Transverse colon (tissue), 4 donors: ENCODE data around the gene GRB7. TPM values are rescaled to one million over a fixed set of nuclear protein-coding genes. Genes with fewer than 3 reads are reported as not detected.

ENCODE experiments used
- DNase-seq: peaks from one replicate; pipeline ENCODE4 v3.0.0-alpha.2; 2019
- H3K27ac ChIP-seq, 4 donors: fragments of 200-600 bp; sonication (generic); 2 replicates each; pipeline ENCODE4 v1.5.1; 2016 to 2018; ENCODE audit warnings: inconsistent platforms in 4 of 4
- H3K27me3 ChIP-seq: fragments of 200-600 bp; sonication (generic); 2 replicates; pipeline ENCODE4 v1.5.1; 2017; ENCODE audit warnings: inconsistent platforms
- H3K36me3 ChIP-seq, 4 donors: fragments of 200-600 bp; sonication (generic); 2 replicates each; pipeline ENCODE4 v1.5.1; 2017 to 2019; ENCODE audit warnings: inconsistent platforms in 4 of 4
- H3K4me1 ChIP-seq, 4 donors: fragments of 200-600 bp; sonication (generic); 2 replicates each; pipeline ENCODE4 v1.5.1; 2017 to 2020; ENCODE audit warnings: inconsistent platforms in 4 of 4
- H3K4me3 ChIP-seq, 4 donors: fragments of 200-600 bp; sonication (generic); 1 replicate in 1 of 4; 2 replicates in 3 of 4; pipeline versions ENCODE4 v1.5.1 to v1.6.1; 2017 to 2019; ENCODE audit warnings: inconsistent platforms in 4 of 4
- H3K9me3 ChIP-seq, 2 donors: fragments of 200-600 bp; sonication (generic); 2 replicates each; pipeline ENCODE4 v1.5.1; 2017 to 2019; ENCODE audit warnings: inconsistent platforms in 2 of 2
- CTCF ChIP-seq, 5 experiments: fragments of 200-600 bp in 3 of 5; fragments of 450-650 bp in 2 of 5; sonication (generic) in 3 of 5; IDR thresholded peaks; 1 replicate in 2 of 5; 2 replicates in 3 of 5; pipeline ENCODE4 v1.5.1; 2016 to 2017; ENCODE audit warnings: antibody characterized with exemption in 5 of 5, inconsistent platforms in 3 of 5, mild to moderate bottlenecking in 2 of 5, moderate library complexity in 1 of 5
- EP300 ChIP-seq: sonication (generic); formaldehyde crosslinking; IDR thresholded peaks from one replicate; pipeline ENCODE4 v1.6.1; 2017; ENCODE audit warnings: antibody characterized with exemption, low read depth
- POLR2A ChIP-seq: fragments of 450-650 bp; IDR thresholded peaks from one replicate; pipeline ENCODE4 v1.6.1; 2016; ENCODE audit warnings: antibody characterized with exemption, mild to moderate bottlenecking, moderate library complexity
- POLR2AphosphoS5 ChIP-seq, 3 donors: sonication (generic); formaldehyde crosslinking; IDR thresholded peaks; one replicate each; pipeline ENCODE4 v1.6.1; 2016; ENCODE audit warnings: antibody characterized with exemption in 3 of 3
- WGBS, 2 donors: methylation state at CpG; one replicate each; pipeline ENCODE4 v1.1.5; 2018; ENCODE audit warnings: low coverage in 1 of 2; 5-methylcytosine and 5-hydroxymethylcytosine counted together
- in situ Hi-C, 4 donors: fragments of 200-750 bp; cut with MboI; loops; one replicate each; pipeline versions ENCODE4 v1.15.0 to v1.15.1; 2017; ENCODE audit warnings: low sequenced_read_pairs in 3 of 4, low pct_ligation_motif_present in 1 of 4, low pct_unique_long_range_greater_than_20kb in 1 of 4
- intact Hi-C: fragments of 100-400 bp; cut with DNase I; formaldehyde crosslinking; loops from one replicate; pipeline ENCODE4 v1.15.1; 2023; ENCODE audit warnings: low total_unique reads
- total RNA-seq, 4 donors: library from RNA; depleted of rRNA; stranded (reverse); fragments of >200 nt; gene quantifications; one replicate each; pipeline ENCODE4 v1.1.0, GENCODE V29; 2016

The GRB7 gene
- total RNA-seq, 4 donors from 2014 or later, result 25.9 to 44.5 (median 32.3) TPM

GRCh38 chr17:39742126-39742855 lies 4.6 kb downstream of the GRB7 start:
- Histone ChIP-seq H3K9me3 (no peaks in the 10 kb centered on the region), H3K27ac (no peak overlapping the region), H3K4me3 (no peak overlapping the region), H3K27me3 (peaks cover 33% of the 10 kb centered on the region), H3K36me3 (peaks cover 0 to 3% (median 0%) of the 10 kb centered on the region in 4 donors), H3K4me1 (peaks cover 5 to 40% (median 24%) of the 10 kb centered on the region in 4 donors)
- DNase-seq, result no peak
- WGBS, 2 donors, result 74 to 100% methylated on average over 4 to 18 of the region's 18 CpGs
- in situ Hi-C loops, result loop anchor here in 2 of 4 donors (10.0 to 25.0 kb wide), 2 partner anchors 105 to 117 kb away; partner anchors contain the start of genes PPP1R1B (in 2 of the 2) and STARD3 (in 1 of the 2)
- TF ChIP-seq POLR2AphosphoS5 (IDR thresholded peaks at IDR 0.05) (no peak), EP300 (no peak), POLR2A (no peak), CTCF (IDR thresholded peaks at IDR 0.05) (no peak)
- intact Hi-C loops, result loop anchor here (10.0 kb wide), 1 partner anchor 197 kb away; no protein-coding TSS in a partner anchor

DNA sequence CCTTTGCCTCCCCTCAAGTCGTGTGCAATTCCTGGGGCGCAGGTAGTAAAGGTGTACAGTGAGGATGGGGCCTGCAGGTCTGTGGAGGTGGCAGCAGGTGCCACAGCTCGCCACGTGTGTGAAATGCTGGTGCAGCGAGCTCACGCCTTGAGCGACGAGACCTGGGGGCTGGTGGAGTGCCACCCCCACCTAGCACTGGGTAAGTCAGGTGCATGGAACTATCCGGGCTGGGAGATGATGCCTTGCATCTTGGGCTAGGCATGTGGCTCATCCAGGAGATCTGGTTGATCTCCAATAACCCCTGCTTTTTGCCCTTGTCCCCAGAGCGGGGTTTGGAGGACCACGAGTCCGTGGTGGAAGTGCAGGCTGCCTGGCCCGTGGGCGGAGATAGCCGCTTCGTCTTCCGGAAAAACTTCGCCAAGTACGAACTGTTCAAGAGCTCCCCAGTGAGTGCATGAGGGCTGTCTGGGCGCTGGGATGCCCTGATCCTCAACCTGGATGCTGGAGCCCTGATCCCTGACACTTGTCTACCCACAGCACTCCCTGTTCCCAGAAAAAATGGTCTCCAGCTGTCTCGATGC lies 5.2 kb downstream of the GRB7 start:
- no peak overlapping the region for H3K4me3 ChIP-seq
- peaks cover 5 to 35% (median 22%) of the 10 kb centered on the region in 4 donors for H3K4me1 ChIP-seq
- H3K9me3 ChIP-seq, result no peaks in the 10 kb centered on the region
- H3K27me3 ChIP-seq, result peaks cover 26% of the 10 kb centered on the region
- peaks cover 0 to 3% (median 0%) of the 10 kb centered on the region in 4 donors for H3K36me3 ChIP-seq
- no peak for DNase-seq
- in situ Hi-C loops, result loop anchor here in 2 of 4 donors (10.0 to 25.0 kb wide), 2 partner anchors 106 to 118 kb away; partner anchors contain the start of genes PPP1R1B (in 2 of the 2) and STARD3 (in 1 of the 2)
- H3K27ac ChIP-seq, result no peak overlapping the region
- WGBS, 2 donors, result 89% methylated on average over 21 of the region's 21 CpGs; no CpG with 5 or more reads in 1 of the 2 donors
- intact Hi-C loops, result loop anchor here (10.0 kb wide), 1 partner anchor 198 kb away; no protein-coding TSS in a partner anchor
- TF ChIP-seq POLR2AphosphoS5 (IDR thresholded peaks at IDR 0.05), result no peak

- H3K36me3 ChIP-seq, result peaks cover 0 to 3% (median 0%) of the 10 kb centered on the region in 4 donors
- H3K4me3 ChIP-seq, result no peak overlapping the region
- peaks cover 0 to 22% (median 10%) of the 10 kb centered on the region in 4 donors for H3K4me1 ChIP-seq
- peaks cover 17% of the 10 kb centered on the region for H3K27me3 ChIP-seq
- WGBS, 2 donors, result 85% methylated on average over 16 of the region's 16 CpGs; no CpG with 5 or more reads in 1 of the 2 donors
- H3K27ac ChIP-seq, result no peak overlapping the region
- intact Hi-C loops (loop anchor here (10.0 kb wide), 1 partner anchor 199 kb away; no protein-coding TSS in a partner anchor), in situ Hi-C loops (loop anchor here in 2 of 4 donors (10.0 to 25.0 kb wide), 2 partner anchors 107 to 119 kb away; partner anchors contain the start of genes PPP1R1B (in 2 of the 2) and STARD3 (in 1 of the 2))
- no peak for TF ChIP-seq POLR2A
- TF ChIP-seq EP300, result no peak
- no peak for TF ChIP-seq CTCF (IDR thresholded peaks at IDR 0.05)
- no peak for TF ChIP-seq POLR2AphosphoS5 (IDR thresholded peaks at IDR 0.05)
- H3K9me3 ChIP-seq, result no peaks in the 10 kb centered on the region
- no peak for DNase-seq
Measured at GRCh38 chr17:39744075-39744835, 6.5 kb downstream of the GRB7 start.

GRCh38 chr17:39744836-39745215 lies 7.1 kb downstream of the GRB7 start:
- no peak for DNase-seq
- in situ Hi-C loops, result loop anchor here in 2 of 4 donors (10.0 to 25.0 kb wide), 2 partner anchors 108 to 120 kb away; partner anchors contain the start of genes PPP1R1B (in 2 of the 2) and STARD3 (in 1 of the 2)
- Histone ChIP-seq H3K9me3 (no peaks in the 10 kb centered on the region), H3K27me3 (peaks cover 12% of the 10 kb centered on the region), H3K4me3 (no peak overlapping the region), H3K27ac (no peak overlapping the region), H3K4me1 (peaks cover 0 to 16% (median 6%) of the 10 kb centered on the region in 4 donors), H3K36me3 (peaks cover 0 to 3% (median 0%) of the 10 kb centered on the region in 4 donors)
- no peak for TF ChIP-seq EP300
- TF ChIP-seq POLR2AphosphoS5 (IDR thresholded peaks at IDR 0.05), result no peak
- TF ChIP-seq POLR2A, result no peak
- no peak for TF ChIP-seq CTCF (IDR thresholded peaks at IDR 0.05)
- intact Hi-C loops, result loop anchor here (10.0 kb wide), 1 partner anchor 200 kb away; no protein-coding TSS in a partner anchor
- WGBS, 2 donors, result 73% methylated on average over 7 of the region's 8 CpGs; no CpG with 5 or more reads in 1 of the 2 donors
